Effector memory CD4-positive, alpha-beta T cell (primary cell): ENCODE data around the gene ADSL.

Source experiments
- DNase-seq, 3 donors: peaks; one replicate each; pipeline ENCODE4 v3.0.0-alpha.2; 2020
- H3K27ac ChIP-seq: 2 replicates; pipeline ENCODE4 v1.7.0; 2013; ENCODE audit warnings: mild to moderate bottlenecking, low read length, moderate library complexity; ENCODE audit not compliant: insufficient read depth, poor library complexity, severe bottlenecking
- H3K27me3 ChIP-seq: replicated peaks from 2 replicates; pipeline ENCODE4 v1.7.0; 2013; ENCODE audit warnings: mild to moderate bottlenecking, low read length; ENCODE audit not compliant: insufficient read depth, control insufficient read depth, poor library complexity, severe bottlenecking
- H3K36me3 ChIP-seq: 2 replicates; pipeline ENCODE4 v1.7.0; 2013; ENCODE audit warnings: mild to moderate bottlenecking, low read length, moderate library complexity; ENCODE audit not compliant: control insufficient read depth, insufficient read depth
- H3K4me1 ChIP-seq: 2 replicates; pipeline ENCODE4 v1.7.0; 2013; ENCODE audit warnings: low read length, mild to moderate bottlenecking; ENCODE audit not compliant: control insufficient read depth, insufficient read depth, poor library complexity, severe bottlenecking
- H3K4me3 ChIP-seq: 2 replicates; pipeline ENCODE4 v1.7.0; 2013; ENCODE audit warnings: low read length, low read depth, mild to moderate bottlenecking; ENCODE audit not compliant: insufficient read depth, poor library complexity, severe bottlenecking
- H3K9me3 ChIP-seq: 2 replicates; pipeline ENCODE4 v1.7.0; 2013; ENCODE audit warnings: mild to moderate bottlenecking, low read length, moderate library complexity; ENCODE audit not compliant: control insufficient read depth

The ADSL gene

DNA sequence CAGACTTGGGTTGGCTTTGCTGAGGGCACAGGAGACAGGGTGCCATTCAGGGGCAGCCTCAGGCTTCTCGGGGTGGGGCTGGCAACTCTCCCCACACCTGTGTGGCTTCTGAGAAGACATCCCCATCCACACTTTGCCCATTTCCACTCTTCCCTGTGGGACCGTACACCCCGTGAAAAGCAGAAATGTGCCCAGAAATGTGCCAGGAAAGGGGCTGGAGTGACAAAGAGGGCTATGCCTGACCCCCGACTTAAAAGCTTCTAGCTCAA is 74.7 kb downstream of the ADSL start:
- Histone ChIP-seq H3K36me3 (peaks cover 100% of the 10 kb centered on the region), H3K9me3 (no peaks in the 10 kb centered on the region), H3K27ac (no peak overlapping the region), H3K27me3 (no peaks in the 10 kb centered on the region), H3K4me3 (no peak overlapping the region), H3K4me1 (peaks cover under 1% of the 10 kb centered on the region)
- DNase-seq: no peak

GRCh38 chr22:40421941-40422340 is 75.6 kb downstream of the ADSL start:
- no peak overlapping the region for H3K27ac ChIP-seq
- no peaks in the 10 kb centered on the region for H3K4me1 ChIP-seq
- H3K4me3 ChIP-seq: no peak overlapping the region
- H3K36me3 ChIP-seq: peaks cover 100% of the 10 kb centered on the region
- no peaks in the 10 kb centered on the region for H3K27me3 ChIP-seq
- DNase-seq: no peak
- no peaks in the 10 kb centered on the region for H3K9me3 ChIP-seq

GRCh38 chr22:40422558-40423309 is 76.4 kb downstream of the ADSL start:
- DNase-seq: no peak
- H3K4me1 ChIP-seq: no peaks in the 10 kb centered on the region
- no peak overlapping the region for H3K27ac ChIP-seq
- H3K9me3 ChIP-seq: no peaks in the 10 kb centered on the region
- H3K27me3 ChIP-seq: no peaks in the 10 kb centered on the region
- peaks cover 100% of the 10 kb centered on the region for H3K36me3 ChIP-seq
- H3K4me3 ChIP-seq: no peak overlapping the region

GRCh38 chr22:40423310-40423688 is 77.0 kb downstream of the ADSL start:
- Histone ChIP-seq H3K9me3 (no peaks in the 10 kb centered on the region), H3K27me3 (no peaks in the 10 kb centered on the region), H3K4me1 (no peaks in the 10 kb centered on the region), H3K4me3 (no peak overlapping the region), H3K27ac (no peak overlapping the region), H3K36me3 (peaks cover 100% of the 10 kb centered on the region)
- DNase-seq: no peak

DNA sequence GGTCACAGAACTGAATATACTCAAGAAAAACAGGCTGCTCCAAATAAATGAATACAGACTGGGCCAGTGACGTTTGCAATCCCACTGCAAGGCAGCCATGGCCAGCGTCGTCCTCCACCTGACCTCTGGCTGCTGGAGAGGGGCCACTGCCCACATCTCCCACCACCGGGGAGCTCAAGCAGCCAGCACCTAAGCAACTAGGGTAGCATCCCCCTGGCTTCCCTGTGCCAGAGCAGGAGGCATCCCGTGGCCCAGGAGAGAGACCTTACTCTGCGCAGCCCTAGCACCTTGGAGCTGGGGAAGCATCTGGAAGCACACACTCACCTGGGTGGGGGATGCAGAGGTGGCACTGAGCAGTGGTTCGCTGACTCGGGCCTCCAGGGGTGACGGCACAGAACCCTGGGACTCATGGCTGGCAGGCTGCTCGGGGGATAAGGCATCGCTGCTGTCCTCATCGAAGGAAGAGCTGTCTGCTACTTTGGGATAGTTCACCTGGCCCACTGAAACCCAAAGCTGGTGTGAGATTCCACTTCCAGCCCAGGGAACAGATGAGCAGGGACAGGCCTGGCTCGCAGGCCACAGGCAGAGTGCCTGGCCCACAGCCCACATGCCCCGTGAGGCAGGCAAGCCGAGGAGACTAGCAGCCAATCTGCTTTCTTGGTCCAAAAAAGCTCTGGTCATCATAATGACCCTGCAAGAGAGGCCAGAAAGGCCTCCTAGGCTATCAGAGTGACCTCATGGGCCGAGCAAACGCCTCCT is 77.8 kb downstream of the ADSL start:
- no peak overlapping the region for H3K27ac ChIP-seq
- peaks cover 100% of the 10 kb centered on the region for H3K36me3 ChIP-seq
- no peaks in the 10 kb centered on the region for H3K27me3 ChIP-seq
- H3K4me3 ChIP-seq: no peak overlapping the region
- no peaks in the 10 kb centered on the region for H3K4me1 ChIP-seq
- no peak for DNase-seq
- no peaks in the 10 kb centered on the region for H3K9me3 ChIP-seq

DNA sequence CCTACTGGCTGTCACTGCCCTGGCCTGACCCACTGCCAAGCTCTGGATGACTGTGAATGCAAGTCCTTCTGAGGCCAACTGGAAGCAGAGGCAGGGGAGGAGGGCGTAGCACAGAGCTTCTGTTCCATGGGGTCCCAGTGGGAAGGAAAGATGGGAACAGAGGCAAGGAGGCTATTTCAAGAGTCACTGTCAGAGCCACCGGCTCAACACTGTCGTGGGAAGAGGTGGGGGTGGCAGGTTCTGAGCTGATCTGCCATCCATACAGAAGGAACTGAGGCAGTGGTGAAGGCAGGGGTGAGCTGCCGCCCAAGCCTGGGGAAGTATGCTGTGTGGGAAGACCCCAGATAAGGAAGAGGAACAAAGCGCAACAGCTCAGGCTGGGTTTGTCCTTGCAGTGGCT is 78.8 kb downstream of the ADSL start:
- H3K27ac ChIP-seq: no peak overlapping the region
- no peaks in the 10 kb centered on the region for H3K4me1 ChIP-seq
- no peak for DNase-seq
- no peaks in the 10 kb centered on the region for H3K27me3 ChIP-seq
- no peak overlapping the region for H3K4me3 ChIP-seq
- peaks cover 100% of the 10 kb centered on the region for H3K36me3 ChIP-seq
- H3K9me3 ChIP-seq: no peaks in the 10 kb centered on the region

- H3K27ac ChIP-seq: no peak overlapping the region
- H3K4me3 ChIP-seq: no peak overlapping the region
- H3K27me3 ChIP-seq: no peaks in the 10 kb centered on the region
- no peaks in the 10 kb centered on the region for H3K9me3 ChIP-seq
- H3K4me1 ChIP-seq: no peaks in the 10 kb centered on the region
- no peak for DNase-seq
- H3K36me3 ChIP-seq: peaks cover 93% of the 10 kb centered on the region
Measured at GRCh38 chr22:40426594-40427333, 80.5 kb downstream of the ADSL start.

- no peak for DNase-seq
- H3K36me3 ChIP-seq: peaks cover 84% of the 10 kb centered on the region
- H3K9me3 ChIP-seq: no peaks in the 10 kb centered on the region
- no peak overlapping the region for H3K4me3 ChIP-seq
- no peak overlapping the region for H3K27ac ChIP-seq
- H3K27me3 ChIP-seq: no peaks in the 10 kb centered on the region
- H3K4me1 ChIP-seq: no peaks in the 10 kb centered on the region
Measured at GRCh38 chr22:40428796-40429195, 82.5 kb downstream of the ADSL start.

DNA sequence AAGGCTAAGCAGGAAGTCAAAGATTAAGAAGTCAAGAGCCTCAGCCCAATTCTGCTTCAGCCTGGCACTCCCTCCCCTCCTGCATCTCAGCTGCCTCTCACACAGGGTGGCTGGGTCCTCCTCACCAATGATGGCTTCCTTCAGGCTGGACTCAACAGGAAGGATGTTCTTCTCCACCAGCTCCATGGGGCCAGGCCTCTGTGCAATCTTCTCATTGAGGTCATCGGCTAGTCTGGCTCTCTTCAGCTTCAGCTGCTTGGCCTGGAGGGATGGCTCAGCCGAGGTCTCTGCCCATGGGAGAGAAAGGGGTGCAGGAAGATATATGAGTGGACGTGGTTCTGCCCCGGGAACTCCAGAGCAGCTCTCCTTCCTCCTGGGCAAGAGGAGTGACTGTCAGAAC is 83.2 kb downstream of the ADSL start:
- H3K4me3 ChIP-seq: no peak overlapping the region
- H3K9me3 ChIP-seq: no peaks in the 10 kb centered on the region
- H3K36me3 ChIP-seq: peaks cover 83% of the 10 kb centered on the region
- no peak for DNase-seq
- no peak overlapping the region for H3K27ac ChIP-seq
- no peaks in the 10 kb centered on the region for H3K27me3 ChIP-seq
- H3K4me1 ChIP-seq: no peaks in the 10 kb centered on the region

DNA sequence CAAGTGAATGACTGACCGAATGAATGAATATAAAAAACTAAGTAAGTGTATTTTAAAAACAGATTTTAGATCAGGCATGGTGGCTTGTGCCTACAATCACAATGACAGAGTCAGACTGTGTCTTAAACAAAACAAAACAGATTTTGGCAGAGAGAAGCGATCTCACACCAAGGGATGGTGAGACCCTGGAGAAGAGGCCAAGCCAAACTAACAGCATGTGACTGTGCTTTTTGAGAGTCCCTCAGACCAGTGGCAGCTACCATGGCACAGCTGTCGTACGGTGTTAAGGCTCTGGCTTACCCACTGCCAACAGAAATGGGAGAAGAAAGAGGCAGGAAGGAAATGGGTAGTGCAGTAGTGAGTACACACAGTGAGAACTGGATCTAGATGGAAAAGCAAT is 84.7 kb downstream of the ADSL start:
- no peak for DNase-seq
- H3K27ac ChIP-seq: no peak overlapping the region
- H3K27me3 ChIP-seq: no peaks in the 10 kb centered on the region
- no peaks in the 10 kb centered on the region for H3K9me3 ChIP-seq
- H3K36me3 ChIP-seq: peaks cover 74% of the 10 kb centered on the region
- no peaks in the 10 kb centered on the region for H3K4me1 ChIP-seq
- no peak overlapping the region for H3K4me3 ChIP-seq
